Sigmoid colon (tissue), 7 donors: ENCODE measurements around the gene MAD2L1. TPM values are rescaled to one million over a fixed set of nuclear protein-coding genes. Genes with fewer than 3 reads are reported as not detected.
"Not testable (repeated sequence)": the region's sequence is repeated elsewhere in the genome, so short reads cannot be mapped to it uniquely, and the experiment has no call there.

ENCODE experiments used
- DNase-seq: peaks from one replicate; pipeline ENCODE4 v3.0.0-alpha.2; 2019
- H3K27ac ChIP-seq, 4 donors: fragments of 200-600 bp; sonication (generic); one replicate each; pipeline ENCODE4 v1.5.1; 2016 to 2019; ENCODE audit warnings: mild to moderate bottlenecking in 1 of 4
- H3K27me3 ChIP-seq, 3 donors: fragments of 200-600 bp; sonication (generic); one replicate each; pipeline ENCODE4 v1.5.1; 2019; ENCODE audit warnings: mild to moderate bottlenecking in 1 of 3
- H3K36me3 ChIP-seq, 4 donors: fragments of 200-600 bp; sonication (generic); one replicate each; pipeline ENCODE4 v1.5.1; 2016 to 2019
- H3K4me1 ChIP-seq, 4 donors: fragments of 200-600 bp; sonication (generic); one replicate each; pipeline ENCODE4 v1.5.1; 2017 to 2019
- H3K4me3 ChIP-seq, 4 donors: fragments of 200-600 bp; sonication (generic); one replicate each; pipeline ENCODE4 v1.5.1; 2017 to 2019; ENCODE audit warnings: mild to moderate bottlenecking in 2 of 4, moderate library complexity in 1 of 4
- H3K9me3 ChIP-seq, 4 donors: fragments of 200-600 bp in 3 of 4; sonication (generic) in 3 of 4; one replicate each; pipeline versions ENCODE4 v1.5.1 to v1.6.1; 2013 to 2019
- EP300 ChIP-seq, 4 donors: sonication (generic); formaldehyde crosslinking; IDR thresholded peaks; one replicate each; pipeline ENCODE4 v1.6.1; 2017; ENCODE audit warnings: antibody characterized with exemption in 4 of 4
- POLR2A ChIP-seq, 2 donors: fragments of 450-650 bp; IDR thresholded peaks; one replicate each; pipeline ENCODE4 v1.6.1; 2016; ENCODE audit warnings: antibody characterized with exemption in 2 of 2, mild to moderate bottlenecking in 2 of 2, moderate library complexity in 2 of 2
- POLR2AphosphoS5 ChIP-seq, 4 donors: sonication (generic); formaldehyde crosslinking; IDR thresholded peaks; one replicate each; pipeline ENCODE4 v1.6.1; 2017; ENCODE audit warnings: antibody characterized with exemption in 4 of 4
- WGBS, 2 donors: extraction: QIAGEN DNeasy Blood & Tissue Kit; methylation state at CpG; one replicate each; pipeline ENCODE4 v1.1.7; 2013; 5-methylcytosine and 5-hydroxymethylcytosine counted together
- intact Hi-C: fragments of 100-400 bp; cut with DNase I; formaldehyde crosslinking; loops from one replicate; pipeline ENCODE4 v1.15.1; 2023
- polyA plus RNA-seq, 3 donors: library from polyadenylated mRNA; stranded (reverse); fragments of 200-250 nt; gene quantifications; one replicate each; pipeline ENCODE4 v1.2.3, GENCODE V29; 2013
- total RNA-seq, 4 donors: library from RNA; depleted of rRNA; stranded (reverse); fragments of >200 nt; gene quantifications; one replicate each; pipeline ENCODE4 v1.1.0, GENCODE V29; 2016
- TF ChIP-seq, protein P1 (sequence below), 4 experiments: fragments of 450-650 bp in 3 of 4; fragments of 200-600 bp in 1 of 4; IDR thresholded peaks; one replicate each; pipeline ENCODE4 v1.5.1; 2016 to 2019; ENCODE audit warnings: antibody characterized with exemption in 4 of 4, mild to moderate bottlenecking in 3 of 4, moderate library complexity in 2 of 4
- donor health status: healthy with polysubstance abuse.
- donor health status: Bipolar disorder and iron deficiency.
- donor health status: healthy.

MAD2L1 gene
- total and polyA plus RNA-seq, 7 donors = 0.95 to 28.7 (median 2.1) TPM

DNA sequence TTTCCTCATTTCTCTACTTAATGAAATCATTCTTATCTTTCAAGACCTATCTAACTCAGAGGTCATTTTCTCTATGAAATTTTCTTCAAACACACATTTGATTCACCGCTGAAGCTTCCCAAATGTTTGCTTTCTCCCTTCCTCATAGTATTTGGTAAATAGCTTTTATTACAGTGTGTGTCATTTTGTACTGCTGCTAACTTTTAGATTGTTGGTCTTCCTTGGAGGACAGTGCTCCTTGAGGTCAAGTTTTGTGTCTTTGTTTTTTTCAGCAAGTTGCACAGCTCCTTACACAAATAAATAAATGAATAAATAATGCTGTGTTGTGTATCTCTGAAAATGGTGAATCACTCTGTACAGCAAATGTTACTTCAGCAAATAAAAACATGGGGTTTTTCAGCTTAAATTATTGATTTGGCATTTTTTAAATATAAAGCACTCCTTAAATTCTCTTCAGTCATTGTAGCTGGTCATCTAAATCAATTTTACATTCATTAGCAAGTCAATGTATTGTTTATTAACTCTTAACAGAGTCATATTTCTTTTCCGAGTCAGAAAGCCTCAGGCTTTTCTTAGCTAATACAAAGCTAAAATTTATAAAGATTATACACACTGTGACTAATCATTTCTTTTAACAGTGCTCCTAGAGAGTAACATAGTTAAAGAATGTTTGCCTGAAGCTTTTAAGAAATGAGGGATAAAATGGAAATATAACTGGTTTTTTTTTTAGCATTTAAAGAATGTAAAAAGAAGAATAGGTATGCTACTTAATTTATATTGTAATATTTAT lies 30.1 kb upstream of the MAD2L1 start:
- intact Hi-C loops = no loop called here
- H3K36me3 ChIP-seq = no peaks in the 10 kb centered on the region
- no peaks in the 10 kb centered on the region for H3K27me3 ChIP-seq
- no peak overlapping the region for H3K4me3 ChIP-seq
- H3K27ac ChIP-seq = no peak overlapping the region
- 57 to 69% methylated on average over 2 of the region's 2 CpGs for WGBS, 2 donors
- DNase-seq = no peak
- no peaks in the 10 kb centered on the region for H3K4me1 ChIP-seq
- TF ChIP-seq EP300 (IDR thresholded peaks at IDR 0.05) = no peak
- no peak for TF ChIP-seq POLR2AphosphoS5 (IDR thresholded peaks at IDR 0.05)
- no peak for TF ChIP-seq POLR2A (IDR thresholded peaks at IDR 0.05)
- TF ChIP-seq, protein P1, sequence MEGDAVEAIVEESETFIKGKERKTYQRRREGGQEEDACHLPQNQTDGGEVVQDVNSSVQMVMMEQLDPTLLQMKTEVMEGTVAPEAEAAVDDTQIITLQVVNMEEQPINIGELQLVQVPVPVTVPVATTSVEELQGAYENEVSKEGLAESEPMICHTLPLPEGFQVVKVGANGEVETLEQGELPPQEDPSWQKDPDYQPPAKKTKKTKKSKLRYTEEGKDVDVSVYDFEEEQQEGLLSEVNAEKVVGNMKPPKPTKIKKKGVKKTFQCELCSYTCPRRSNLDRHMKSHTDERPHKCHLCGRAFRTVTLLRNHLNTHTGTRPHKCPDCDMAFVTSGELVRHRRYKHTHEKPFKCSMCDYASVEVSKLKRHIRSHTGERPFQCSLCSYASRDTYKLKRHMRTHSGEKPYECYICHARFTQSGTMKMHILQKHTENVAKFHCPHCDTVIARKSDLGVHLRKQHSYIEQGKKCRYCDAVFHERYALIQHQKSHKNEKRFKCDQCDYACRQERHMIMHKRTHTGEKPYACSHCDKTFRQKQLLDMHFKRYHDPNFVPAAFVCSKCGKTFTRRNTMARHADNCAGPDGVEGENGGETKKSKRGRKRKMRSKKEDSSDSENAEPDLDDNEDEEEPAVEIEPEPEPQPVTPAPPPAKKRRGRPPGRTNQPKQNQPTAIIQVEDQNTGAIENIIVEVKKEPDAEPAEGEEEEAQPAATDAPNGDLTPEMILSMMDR (IDR thresholded peaks at IDR 0.05) = no peak
- H3K9me3 ChIP-seq = no peaks in the 10 kb centered on the region

DNA sequence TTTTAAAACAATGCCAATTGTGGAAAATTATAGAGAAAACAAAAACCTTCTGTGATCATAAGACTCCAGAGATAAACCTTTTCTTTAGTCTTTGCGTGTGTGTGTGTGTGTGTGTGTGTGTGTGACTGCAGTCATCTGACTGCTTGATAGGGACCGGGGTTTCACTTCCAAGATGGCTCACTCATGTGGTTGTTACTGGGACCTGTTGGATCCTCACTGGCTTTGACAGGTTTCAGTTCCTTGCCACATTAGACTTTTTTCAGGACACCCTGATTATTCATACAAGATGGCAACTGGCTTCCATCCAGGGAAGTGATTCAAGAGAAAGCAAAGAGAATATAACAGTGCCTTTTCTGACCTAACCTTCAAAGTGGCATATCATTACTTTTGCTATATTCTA lies 21.9 kb upstream of the MAD2L1 start:
- TF ChIP-seq, protein P1 (IDR thresholded peaks at IDR 0.05) = no peak
- no peak for TF ChIP-seq POLR2A (IDR thresholded peaks at IDR 0.05)
- TF ChIP-seq POLR2AphosphoS5 (IDR thresholded peaks at IDR 0.05) = no peak
- TF ChIP-seq EP300 (IDR thresholded peaks at IDR 0.05) = no peak
- H3K9me3 ChIP-seq = no peaks in the 10 kb centered on the region
- no peak overlapping the region for H3K27ac ChIP-seq
- 72 to 78% methylated on average over 2 of the region's 2 CpGs for WGBS, 2 donors
- H3K4me1 ChIP-seq = no peaks in the 10 kb centered on the region
- H3K36me3 ChIP-seq = no peaks in the 10 kb centered on the region
- intact Hi-C loops = no loop called here
- DNase-seq = no peak
- H3K4me3 ChIP-seq = no peak overlapping the region
- H3K27me3 ChIP-seq = no peaks in the 10 kb centered on the region

GRCh38 chr4:120088066-120088465 lies 21.4 kb upstream of the MAD2L1 start:
- intact Hi-C loops, H3K9me3 ChIP-seq, H3K27me3 ChIP-seq, H3K4me3 ChIP-seq, H3K4me1 ChIP-seq, H3K27ac ChIP-seq, DNase-seq, H3K36me3 ChIP-seq: not testable (repeated sequence)
- WGBS, 2 donors = 50 to 51% methylated on average over 1 of the region's 1 CpG

DNA sequence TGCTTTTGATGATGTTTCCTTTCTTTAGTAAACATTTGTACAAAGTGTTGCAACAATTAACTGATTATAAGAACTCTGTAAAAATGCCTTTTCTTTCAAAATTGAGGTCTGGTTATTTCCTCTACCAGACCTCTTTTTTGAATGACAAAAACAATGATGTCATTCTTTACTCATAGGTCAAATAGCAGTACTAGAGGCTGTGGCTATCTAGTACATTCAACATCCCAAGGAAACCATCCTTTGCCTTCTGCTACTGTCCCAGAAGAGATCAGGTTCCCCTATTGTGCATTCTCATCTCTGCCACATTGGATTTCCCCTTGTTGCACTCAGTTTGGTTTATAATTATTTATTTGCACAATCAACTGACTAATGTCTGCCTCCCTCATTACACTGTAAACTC lies 19.1 kb upstream of the MAD2L1 start:
- Histone ChIP-seq H3K9me3 (no peaks in the 10 kb centered on the region), H3K4me3 (no peak overlapping the region), H3K27me3 (no peaks in the 10 kb centered on the region), H3K27ac (no peak overlapping the region), H3K36me3 (no peaks in the 10 kb centered on the region), H3K4me1 (no peaks in the 10 kb centered on the region)
- TF ChIP-seq POLR2AphosphoS5 (IDR thresholded peaks at IDR 0.05) = no peak
- DNase-seq = no peak
- intact Hi-C loops = no loop called here

- no peak for DNase-seq
- Histone ChIP-seq H3K36me3 (no peaks in the 10 kb centered on the region), H3K9me3 (no peaks in the 10 kb centered on the region), H3K27ac (no peak overlapping the region), H3K4me3 (no peak overlapping the region), H3K4me1 (no peaks in the 10 kb centered on the region), H3K27me3 (no peaks in the 10 kb centered on the region)
- TF ChIP-seq POLR2A (IDR thresholded peaks at IDR 0.05) (no peak), POLR2AphosphoS5 (IDR thresholded peaks at IDR 0.05) (no peak), EP300 (IDR thresholded peaks at IDR 0.05) (no peak)
- TF ChIP-seq, protein P1 (IDR thresholded peaks at IDR 0.05) = no peak
- intact Hi-C loops = no loop called here
Measured at GRCh38 chr4:120084327-120084726, 17.7 kb upstream of the MAD2L1 start.

DNA sequence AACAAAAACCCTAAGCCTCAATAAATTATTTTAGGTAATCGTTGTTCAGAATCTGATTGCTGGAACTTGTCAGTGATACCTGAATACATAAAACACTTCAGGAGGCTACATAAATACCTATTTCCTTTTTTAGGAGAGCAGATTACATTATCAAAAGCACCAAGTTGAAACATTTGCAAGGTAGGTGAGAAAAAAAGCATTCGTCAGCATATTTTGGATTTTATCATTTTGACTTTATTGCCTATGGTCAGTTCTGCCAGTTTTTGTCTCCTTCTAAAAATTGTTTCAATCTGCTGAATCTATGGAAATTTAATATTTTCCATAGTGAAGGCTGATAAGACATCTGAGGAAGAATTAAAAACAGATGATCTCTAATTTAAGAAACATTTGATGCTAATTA lies 16.5 kb upstream of the MAD2L1 start:
- H3K27me3 ChIP-seq = no peaks in the 10 kb centered on the region
- H3K36me3 ChIP-seq = no peaks in the 10 kb centered on the region
- DNase-seq = no peak
- no peak overlapping the region for H3K4me3 ChIP-seq
- no peaks in the 10 kb centered on the region for H3K9me3 ChIP-seq
- intact Hi-C loops = no loop called here
- H3K4me1 ChIP-seq = no peaks in the 10 kb centered on the region
- TF ChIP-seq, protein P1 (IDR thresholded peaks at IDR 0.05) = no peak
- no peak for TF ChIP-seq POLR2AphosphoS5 (IDR thresholded peaks at IDR 0.05)
- H3K27ac ChIP-seq = no peak overlapping the region
- WGBS, 2 donors = 89 to 91% methylated on average over 2 of the region's 2 CpGs
